Right lobe of liver (tissue), 4 donors: ENCODE measurements around the gene TRAF6.

ENCODE experiments used
- POLR2A ChIP-seq: fragments of 450-650 bp; IDR thresholded peaks from one replicate; pipeline ENCODE4 v1.6.1; 2017; ENCODE audit warnings: antibody characterized with exemption, mild to moderate bottlenecking
- TF ChIP-seq, protein P1 (sequence below), 4 donors: fragments of 200-600 bp in 3 of 4; fragments of 450-650 bp in 1 of 4; IDR thresholded peaks; one replicate each; pipeline versions ENCODE4 v1.5.1 to v1.8.0; 2016 to 2022; ENCODE audit warnings: antibody characterized with exemption in 4 of 4, mild to moderate bottlenecking in 2 of 4
- donor health status: DM: no; HTN: no; CAD: no.
- donor health status: DM: no; HTN: no; CAD: no.
- donor health status: DM: no; HTN: yes; CAD: no.

DNA sequence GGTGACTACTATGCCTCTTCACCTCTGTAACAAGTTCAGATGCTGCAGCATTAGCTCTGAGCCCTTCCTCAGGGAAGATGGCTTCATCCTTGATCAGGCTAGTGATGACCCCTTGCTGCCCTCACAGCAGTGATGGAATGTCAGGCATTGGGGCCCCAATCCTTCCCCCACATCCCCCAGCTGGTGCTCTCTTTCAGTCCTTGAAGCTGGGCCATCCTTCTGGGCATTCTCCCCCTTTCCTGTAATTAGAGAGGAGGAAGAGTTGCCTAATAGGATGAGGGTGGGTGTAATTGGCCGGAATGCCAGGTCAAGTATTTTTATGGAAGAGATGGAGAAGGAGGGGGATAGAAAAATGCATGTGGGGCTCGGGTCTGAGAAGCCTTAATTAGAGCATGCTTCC is 62.6 kb downstream of the TRAF6 start:
- TF ChIP-seq, protein P1, sequence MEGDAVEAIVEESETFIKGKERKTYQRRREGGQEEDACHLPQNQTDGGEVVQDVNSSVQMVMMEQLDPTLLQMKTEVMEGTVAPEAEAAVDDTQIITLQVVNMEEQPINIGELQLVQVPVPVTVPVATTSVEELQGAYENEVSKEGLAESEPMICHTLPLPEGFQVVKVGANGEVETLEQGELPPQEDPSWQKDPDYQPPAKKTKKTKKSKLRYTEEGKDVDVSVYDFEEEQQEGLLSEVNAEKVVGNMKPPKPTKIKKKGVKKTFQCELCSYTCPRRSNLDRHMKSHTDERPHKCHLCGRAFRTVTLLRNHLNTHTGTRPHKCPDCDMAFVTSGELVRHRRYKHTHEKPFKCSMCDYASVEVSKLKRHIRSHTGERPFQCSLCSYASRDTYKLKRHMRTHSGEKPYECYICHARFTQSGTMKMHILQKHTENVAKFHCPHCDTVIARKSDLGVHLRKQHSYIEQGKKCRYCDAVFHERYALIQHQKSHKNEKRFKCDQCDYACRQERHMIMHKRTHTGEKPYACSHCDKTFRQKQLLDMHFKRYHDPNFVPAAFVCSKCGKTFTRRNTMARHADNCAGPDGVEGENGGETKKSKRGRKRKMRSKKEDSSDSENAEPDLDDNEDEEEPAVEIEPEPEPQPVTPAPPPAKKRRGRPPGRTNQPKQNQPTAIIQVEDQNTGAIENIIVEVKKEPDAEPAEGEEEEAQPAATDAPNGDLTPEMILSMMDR (IDR thresholded peaks at IDR 0.05) = no peak
- no peak for TF ChIP-seq POLR2A
